HUES64 (cell line): ENCODE data around the gene ARSH.
"Not testable (repeated sequence)": the region's sequence is repeated elsewhere in the genome, so short reads cannot be mapped to it uniquely, and the experiment has no call there.

Experiments used
- H3K27ac ChIP-seq: 2 replicates; pipeline ENCODE4 v1.7.0; 2013; ENCODE audit warnings: low read depth, low read length, inconsistent platforms
- H3K27me3 ChIP-seq: 2 replicates; pipeline ENCODE4 v1.6.1; 2013; ENCODE audit warnings: mild to moderate bottlenecking, low read length; ENCODE audit not compliant: insufficient read depth
- H3K36me3 ChIP-seq: 2 replicates; pipeline ENCODE4 v1.6.1; 2013; ENCODE audit warnings: mild to moderate bottlenecking, low read length; ENCODE audit not compliant: insufficient read depth
- H3K4me1 ChIP-seq: 2 replicates; pipeline ENCODE4 v1.6.1; 2013; ENCODE audit warnings: mild to moderate bottlenecking, low read length, moderate library complexity; ENCODE audit not compliant: insufficient read depth
- H3K4me3 ChIP-seq: 2 replicates; pipeline ENCODE4 v1.5.1; 2013; ENCODE audit warnings: mild to moderate bottlenecking, low read length, moderate library complexity
- H3K9ac ChIP-seq: 2 replicates; pipeline ENCODE4 v1.6.1; 2013; ENCODE audit warnings: mild to moderate bottlenecking, low read depth, low read length
- H3K9me3 ChIP-seq: 2 replicates; pipeline ENCODE4 v1.6.1; 2013; ENCODE audit warnings: low read depth, low read length; ENCODE audit not compliant: insufficient read depth
- WGBS: fragments of 150-250, 120-280 bp; methylation state at CpG from one replicate; pipeline ENCODE4 v1.1.7; 2013; ENCODE audit warnings: missing lambda C conversion rate; 5-methylcytosine and 5-hydroxymethylcytosine counted together

The ARSH gene

GRCh38 chrX:2969021-2969420 is 37.3 kb upstream of the ARSH start:
- peaks cover 4% of the 10 kb centered on the region; the same call in 1 of the 2 replicates for H3K4me1 ChIP-seq
- WGBS: 91% methylated on average over 6 of the region's 6 CpGs
- H3K9ac ChIP-seq: no peak overlapping the region
- no peaks in the 10 kb centered on the region for H3K9me3 ChIP-seq
- no peak overlapping the region for H3K4me3 ChIP-seq
- no peaks in the 10 kb centered on the region for H3K27me3 ChIP-seq
- no peak overlapping the region for H3K27ac ChIP-seq
- no peaks in the 10 kb centered on the region for H3K36me3 ChIP-seq

GRCh38 chrX:2972391-2972790 is 34.0 kb upstream of the ARSH start:
- Histone ChIP-seq H3K36me3 (no peaks in the 10 kb centered on the region), H3K27me3 (no peaks in the 10 kb centered on the region), H3K9ac (no peak overlapping the region), H3K4me3 (no peak overlapping the region), H3K9me3 (no peaks in the 10 kb centered on the region), H3K27ac (no peak overlapping the region), H3K4me1 (peaks cover 4% of the 10 kb centered on the region; the same call in 1 of the 2 replicates)
- WGBS: 97% methylated on average over 6 of the region's 6 CpGs

DNA sequence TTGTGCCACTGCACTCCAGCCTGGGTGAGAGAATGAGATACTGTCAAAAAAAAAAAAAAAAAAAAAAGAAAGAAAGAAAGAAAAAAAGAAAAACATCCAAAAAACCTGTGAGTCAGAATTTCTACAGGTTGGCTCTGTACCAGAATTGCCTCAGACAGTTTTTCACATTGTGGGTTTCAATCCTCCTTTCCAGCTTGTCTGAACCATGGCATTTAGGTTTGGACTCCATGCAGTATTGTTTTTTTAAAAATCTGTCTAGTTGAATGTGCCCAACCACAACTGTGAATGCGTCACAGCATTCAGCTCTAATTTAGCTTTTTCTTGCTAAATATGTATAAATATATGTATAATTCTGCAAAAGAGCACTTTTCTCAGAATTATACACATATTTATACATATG is 31.4 kb upstream of the ARSH start:
- Histone ChIP-seq H3K36me3 (no peaks in the 10 kb centered on the region), H3K4me1 (no peaks in the 10 kb centered on the region), H3K9ac (no peak overlapping the region), H3K27me3 (no peaks in the 10 kb centered on the region), H3K9me3 (no peaks in the 10 kb centered on the region), H3K27ac (no peak overlapping the region), H3K4me3 (no peak overlapping the region)
- WGBS: no CpG with 5 or more reads among the region's 1 CpG

DNA sequence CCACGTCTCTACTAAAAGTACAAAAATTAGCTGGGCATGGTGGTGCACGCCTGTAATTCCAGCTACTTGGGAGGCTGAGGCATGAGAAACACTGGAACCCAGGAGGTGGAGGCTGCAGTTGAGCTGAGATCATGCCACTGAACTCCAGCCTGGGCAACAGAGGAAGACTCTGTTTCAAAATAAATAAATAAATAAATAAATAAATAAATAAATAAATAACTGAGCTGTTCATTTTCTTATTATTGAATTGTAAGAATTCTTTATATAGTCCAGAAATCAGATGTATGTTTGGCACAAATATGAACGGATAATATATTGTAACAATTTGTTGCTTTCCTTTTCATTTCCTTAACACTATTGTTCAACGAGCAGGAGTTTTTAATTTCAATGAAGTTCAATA is 27.7 kb upstream of the ARSH start:
- not testable (repeated sequence) for H3K27me3 ChIP-seq, H3K36me3 ChIP-seq, H3K9me3 ChIP-seq, H3K9ac ChIP-seq, H3K4me1 ChIP-seq, H3K4me3 ChIP-seq, H3K27ac ChIP-seq
- WGBS: 100% methylated on average over 2 of the region's 4 CpGs

GRCh38 chrX:2984342-2984741 is 22.0 kb upstream of the ARSH start:
- WGBS: 94% methylated on average over 4 of the region's 4 CpGs
- no peak overlapping the region for H3K27ac ChIP-seq
- no peaks in the 10 kb centered on the region for H3K9me3 ChIP-seq
- H3K36me3 ChIP-seq: no peaks in the 10 kb centered on the region
- H3K4me3 ChIP-seq: no peak overlapping the region
- H3K4me1 ChIP-seq: no peaks in the 10 kb centered on the region
- no peak overlapping the region for H3K9ac ChIP-seq
- no peaks in the 10 kb centered on the region for H3K27me3 ChIP-seq

- Histone ChIP-seq H3K36me3 (no peaks in the 10 kb centered on the region), H3K4me1 (no peaks in the 10 kb centered on the region), H3K4me3 (no peak overlapping the region), H3K27me3 (no peaks in the 10 kb centered on the region), H3K27ac (no peak overlapping the region), H3K9ac (no peak overlapping the region), H3K9me3 (no peaks in the 10 kb centered on the region)
- 97% methylated on average over 1 of the region's 2 CpGs for WGBS
These were observed 16.8 kb upstream of the ARSH start for GRCh38 chrX:2989565-2989964.

DNA sequence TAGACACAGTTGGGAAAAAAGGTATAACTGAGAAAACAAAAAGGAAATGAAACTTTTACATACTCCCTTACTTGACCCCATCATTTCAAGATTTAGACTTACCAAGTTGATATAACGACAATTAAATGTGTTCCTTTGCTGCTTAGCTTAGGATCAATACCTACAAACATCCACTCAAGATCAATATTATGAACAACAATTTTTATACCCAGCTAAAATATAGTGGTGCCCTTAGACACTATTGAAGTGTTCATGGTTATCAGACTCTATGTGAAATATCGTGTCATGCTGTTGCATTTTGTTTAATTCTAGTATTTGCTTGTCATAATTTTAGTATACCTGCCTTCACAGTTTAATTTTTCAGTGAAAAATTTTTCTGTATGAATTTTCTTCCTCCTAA is 4.2 kb downstream of the ARSH start:
- Histone ChIP-seq H3K9ac (no peak overlapping the region), H3K27me3 (no peaks in the 10 kb centered on the region), H3K36me3 (no peaks in the 10 kb centered on the region), H3K27ac (no peak overlapping the region), H3K4me1 (no peaks in the 10 kb centered on the region), H3K4me3 (no peak overlapping the region), H3K9me3 (0 out of 2 replicates have a peak, but pooled peaks cover 5% of the 10 kb centered on the region)
- 93% methylated on average over 1 of the region's 2 CpGs for WGBS

- Histone ChIP-seq H3K9me3 (no peaks in the 10 kb centered on the region), H3K4me3 (no peak overlapping the region), H3K27me3 (no peaks in the 10 kb centered on the region)
These were observed 11.1 kb downstream of the ARSH start for GRCh38 chrX:3017492-3017891.

GRCh38 chrX:3024176-3024575 is 17.8 kb downstream of the ARSH start:
- H3K4me1 ChIP-seq: no peaks in the 10 kb centered on the region
- no peak overlapping the region for H3K27ac ChIP-seq
- WGBS: 88% methylated on average over 8 of the region's 8 CpGs
- no peaks in the 10 kb centered on the region for H3K36me3 ChIP-seq
- H3K9ac ChIP-seq: no peak overlapping the region
- H3K4me3 ChIP-seq: no peak overlapping the region
- H3K27me3 ChIP-seq: no peaks in the 10 kb centered on the region
- H3K9me3 ChIP-seq: no peaks in the 10 kb centered on the region

More at GRCh38 chrX:3017492-3017891, 11.1 kb downstream of the ARSH start:
- Histone ChIP-seq H3K9ac (no peak overlapping the region), H3K4me1 (no peaks in the 10 kb centered on the region), H3K27ac (no peak overlapping the region), H3K36me3 (no peaks in the 10 kb centered on the region)

- Histone ChIP-seq H3K9ac (no peak overlapping the region), H3K27me3 (no peaks in the 10 kb centered on the region), H3K27ac (no peak overlapping the region), H3K4me1 (no peaks in the 10 kb centered on the region), H3K36me3 (no peaks in the 10 kb centered on the region), H3K4me3 (no peak overlapping the region), H3K9me3 (no peaks in the 10 kb centered on the region)
- WGBS: 89% methylated on average over 8 of the region's 10 CpGs
These were observed 19.9 kb downstream of the ARSH start for GRCh38 chrX:3026074-3026815.

DNA sequence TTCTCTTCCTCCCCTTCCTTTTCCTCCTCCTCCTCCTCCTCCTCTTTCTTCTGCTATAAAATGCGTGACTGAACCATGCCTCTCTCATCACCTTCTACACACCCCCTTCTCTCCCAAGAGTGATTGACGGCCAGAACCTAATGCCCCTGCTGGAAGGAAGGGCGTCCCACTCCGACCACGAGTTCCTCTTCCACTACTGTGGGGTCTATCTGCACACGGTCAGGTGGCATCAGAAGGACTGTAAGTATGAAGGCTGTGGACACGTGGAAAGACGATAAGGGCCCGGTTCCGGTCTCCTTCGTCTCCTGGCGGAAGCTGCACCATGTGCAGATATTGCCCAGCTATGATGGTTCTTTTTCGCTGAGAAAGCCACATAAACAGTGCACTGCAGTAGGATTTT is 22.8 kb downstream of the ARSH start:
- WGBS: 89% methylated on average over 13 of the region's 13 CpGs
- Histone ChIP-seq H3K4me3 (no peak overlapping the region), H3K9me3 (0 out of 2 replicates have a peak, but pooled peaks cover 2% of the 10 kb centered on the region), H3K9ac (no peak overlapping the region), H3K27me3 (no peaks in the 10 kb centered on the region), H3K4me1 (no peaks in the 10 kb centered on the region), H3K36me3 (no peaks in the 10 kb centered on the region), H3K27ac (no peak overlapping the region)

DNA sequence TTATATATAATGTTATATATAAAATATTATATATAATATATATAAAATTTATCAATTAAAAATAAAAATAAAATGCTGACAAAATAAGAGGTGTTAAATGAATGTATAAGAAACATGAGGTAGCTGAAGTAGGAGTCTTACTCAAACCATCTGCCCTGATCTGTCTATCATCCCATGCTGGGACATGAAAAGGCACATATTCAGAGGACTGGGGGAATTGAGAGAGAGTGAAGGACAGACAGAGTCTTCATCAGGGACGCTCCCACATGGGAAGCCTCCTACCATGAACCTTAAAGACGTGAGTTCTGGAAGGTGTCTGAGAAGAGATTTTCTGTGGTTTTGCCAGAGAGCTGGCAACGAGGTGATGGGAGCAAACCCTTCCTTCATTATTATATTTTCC is 30.9 kb downstream of the ARSH start:
- Histone ChIP-seq H3K27me3 (no peaks in the 10 kb centered on the region), H3K36me3 (no peaks in the 10 kb centered on the region), H3K9me3 (0 out of 2 replicates have a peak, but pooled peaks cover 6% of the 10 kb centered on the region), H3K27ac (no peak overlapping the region), H3K4me1 (no peaks in the 10 kb centered on the region), H3K4me3 (no peak overlapping the region), H3K9ac (no peak overlapping the region)
- WGBS: 82% methylated on average over 1 of the region's 3 CpGs
